Activated CD8-positive, alpha-beta memory T cell treated with anti-CD3 and anti-CD28 coated beads for 48 hours (primary cell): ENCODE results near the gene MEGF11.

Experiments used
- DNase-seq, 3 experiments: peaks; one replicate each; pipeline ENCODE4 v3.0.0-alpha.2; 2020; ENCODE audit warnings: low read depth in 2 of 3, low spot score in 2 of 3

Gene MEGF11

DNA sequence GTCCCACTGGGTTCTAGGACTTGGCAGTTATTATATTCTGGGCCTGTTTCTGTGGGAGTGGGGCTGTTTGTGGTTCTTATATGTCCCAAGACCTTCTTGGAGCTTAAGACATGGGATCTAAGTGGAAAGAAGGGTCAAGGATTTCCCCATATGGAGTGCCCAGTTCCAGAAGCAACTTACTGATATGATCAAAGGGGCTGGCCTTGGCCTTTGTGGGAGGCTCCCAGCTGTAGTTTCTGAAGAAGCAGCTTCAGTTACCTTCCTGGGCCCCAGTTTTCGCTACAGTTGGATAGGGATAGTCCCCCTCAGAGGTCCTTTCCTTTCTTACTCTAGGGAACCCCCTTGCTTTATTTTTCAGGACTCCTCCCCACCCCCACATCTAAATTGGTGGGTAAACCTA is 328.2 kb downstream of the MEGF11 start:
- no peak for DNase-seq

DNA sequence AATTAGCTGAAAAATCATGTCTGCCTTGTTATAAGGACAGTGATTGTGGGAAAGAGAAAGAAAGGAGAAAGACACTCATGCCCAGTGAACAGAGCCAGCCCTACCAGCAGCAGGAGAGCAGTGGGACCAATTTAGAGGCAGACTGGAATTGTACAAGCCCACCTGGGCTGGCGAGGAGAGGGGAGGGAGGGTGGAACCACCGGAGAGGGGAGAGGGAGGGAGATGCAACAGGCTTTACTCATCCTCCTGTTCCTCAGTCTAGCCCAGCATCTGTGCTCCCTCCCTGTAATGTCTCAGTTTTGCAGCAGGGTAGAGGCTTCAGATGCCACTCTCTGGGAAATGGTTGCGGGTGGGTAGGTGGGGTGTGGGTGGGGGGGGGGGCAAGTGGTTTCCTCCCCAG is 329.5 kb downstream of the MEGF11 start:
- no peak for DNase-seq

DNA sequence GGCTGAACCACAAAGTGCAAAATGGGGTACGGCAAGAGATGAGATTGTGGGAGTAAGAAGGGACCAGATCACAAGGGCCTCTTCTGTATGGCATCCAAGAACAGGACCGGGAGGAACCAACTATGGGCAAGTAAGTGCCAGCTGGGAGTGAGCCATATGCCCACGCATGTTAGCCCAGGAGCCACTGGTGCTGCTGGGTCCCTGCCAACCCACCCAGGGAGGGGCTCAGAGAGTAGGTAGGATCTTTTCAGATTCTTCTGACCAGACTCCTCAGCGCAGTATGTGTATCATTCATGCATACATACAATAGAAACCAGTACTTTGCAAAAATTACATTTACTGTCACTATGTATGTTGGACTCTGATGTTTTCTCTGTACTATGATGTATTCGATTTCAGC is 330.3 kb downstream of the MEGF11 start:
- no peak for DNase-seq

DNA sequence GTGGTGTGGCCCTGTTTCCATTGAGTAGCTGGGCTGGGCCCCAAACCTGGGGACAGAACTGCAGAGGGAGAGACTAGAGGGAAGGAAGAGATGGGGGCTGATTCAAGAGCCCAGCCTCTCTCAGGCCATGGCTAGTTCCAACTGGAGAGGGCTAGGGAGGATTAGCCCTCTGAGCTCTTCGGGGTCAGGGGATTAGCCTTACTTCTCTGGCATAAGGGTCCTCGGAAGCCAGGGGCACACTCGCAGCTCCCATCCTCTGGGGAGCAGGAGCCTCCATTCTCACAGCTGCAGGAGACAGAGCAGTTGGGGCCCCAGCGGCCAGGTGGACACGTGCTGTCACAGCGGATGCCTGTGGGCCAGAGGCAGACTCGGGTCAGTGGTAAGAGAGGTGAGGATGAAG is 330.9 kb downstream of the MEGF11 start:
- no peak for DNase-seq

DNA sequence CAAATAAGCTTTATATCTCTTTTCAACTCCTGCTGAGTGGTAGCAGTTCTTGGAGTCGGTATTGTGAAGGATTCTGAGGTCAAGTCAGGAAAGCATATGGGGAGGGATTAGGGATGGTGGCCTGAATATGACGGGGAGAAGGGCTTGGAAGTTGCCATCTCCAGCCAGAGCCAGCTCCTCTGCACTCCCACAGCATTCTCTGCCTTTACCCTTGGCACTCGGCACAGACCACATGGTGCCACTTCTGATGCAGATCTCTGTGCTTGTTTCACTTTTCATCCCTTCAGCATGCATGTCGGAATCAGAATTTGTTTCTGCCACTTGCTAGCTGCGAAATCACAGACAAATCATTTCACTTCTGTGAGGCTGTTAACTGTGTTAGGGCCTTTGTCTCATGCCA is 331.8 kb downstream of the MEGF11 start:
- DNase-seq: no peak

DNA sequence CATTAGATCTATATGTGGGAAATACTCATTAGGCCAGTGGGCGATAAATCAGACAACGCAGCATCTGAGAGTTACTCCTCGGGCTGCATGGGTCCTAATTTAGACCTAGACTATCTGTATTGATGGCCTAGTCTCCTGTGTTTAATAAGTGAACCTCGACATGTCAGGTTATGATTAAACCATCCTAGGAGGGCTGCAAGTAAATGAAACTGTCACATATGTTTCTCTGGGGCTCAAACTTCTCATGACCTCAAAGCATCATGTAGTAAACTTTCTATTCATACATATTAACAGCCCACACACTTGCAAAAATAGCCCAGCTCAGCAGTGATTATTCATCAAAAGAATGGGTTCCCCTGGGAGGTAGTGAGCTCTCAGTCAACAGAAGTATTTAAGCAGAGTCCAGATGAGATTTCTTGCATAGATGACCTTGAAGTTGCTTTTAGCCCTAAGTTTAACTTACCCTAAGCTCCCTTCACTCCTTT is 332.7 kb downstream of the MEGF11 start:
- DNase-seq: no peak

DNA sequence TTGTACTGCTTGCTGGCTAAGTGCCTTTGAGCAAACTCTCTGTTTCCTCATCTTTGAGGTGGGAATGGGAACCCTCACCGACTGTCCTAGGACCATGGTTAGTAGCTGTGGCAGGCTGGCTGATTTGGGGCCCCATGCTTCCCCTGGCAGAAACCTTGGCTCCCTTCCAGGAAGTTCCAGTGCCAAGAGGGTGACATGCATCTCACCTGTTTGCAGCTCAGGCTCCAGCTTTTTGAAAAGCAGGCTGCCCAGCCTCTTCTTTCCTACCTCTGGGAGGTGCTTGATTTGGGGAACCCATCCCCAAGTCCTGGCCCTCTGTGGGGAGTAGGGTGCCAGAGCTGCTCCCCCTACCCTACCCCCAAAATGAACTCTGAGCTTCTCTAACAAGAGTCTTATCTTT is 333.4 kb downstream of the MEGF11 start:
- DNase-seq: no peak

DNA sequence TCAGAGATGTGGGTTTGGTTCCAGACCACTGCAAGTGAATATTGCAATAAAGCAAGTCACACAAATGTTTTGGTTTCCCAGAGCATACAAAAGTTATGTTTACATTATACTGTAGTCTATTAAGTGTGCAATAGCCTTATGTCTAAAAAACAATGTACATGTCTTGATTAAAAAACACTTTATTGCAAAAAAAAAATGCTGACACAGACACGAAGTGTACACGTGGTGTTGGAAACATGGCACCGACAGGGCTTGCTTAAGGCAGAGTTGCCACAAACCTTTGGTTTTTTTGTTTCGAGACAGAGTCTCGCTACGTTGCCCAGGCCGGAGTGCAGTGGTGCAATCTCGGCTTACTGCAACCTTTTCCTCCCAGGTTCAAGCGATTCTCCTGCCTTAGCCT is 334.2 kb downstream of the MEGF11 start:
- DNase-seq: no peak

DNA sequence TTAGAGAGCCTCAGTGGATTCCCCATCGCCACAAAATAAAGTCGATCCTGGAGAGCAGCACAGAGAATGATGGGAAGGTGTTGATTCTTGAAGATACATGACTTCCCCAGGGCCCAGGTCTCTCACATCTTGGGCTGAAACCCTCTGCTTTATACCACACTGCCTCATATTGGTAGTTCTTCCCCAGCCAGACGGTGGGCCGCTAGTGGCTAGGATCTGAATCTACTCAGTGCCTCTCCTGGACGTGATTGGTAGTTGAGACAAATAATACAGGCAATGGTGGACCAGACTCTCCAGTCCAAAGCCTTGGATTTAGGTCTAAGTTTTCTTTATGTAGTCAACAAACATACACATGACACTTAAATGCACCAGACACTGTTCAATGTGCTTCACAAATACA is 334.6 kb downstream of the MEGF11 start:
- DNase-seq: no peak

DNA sequence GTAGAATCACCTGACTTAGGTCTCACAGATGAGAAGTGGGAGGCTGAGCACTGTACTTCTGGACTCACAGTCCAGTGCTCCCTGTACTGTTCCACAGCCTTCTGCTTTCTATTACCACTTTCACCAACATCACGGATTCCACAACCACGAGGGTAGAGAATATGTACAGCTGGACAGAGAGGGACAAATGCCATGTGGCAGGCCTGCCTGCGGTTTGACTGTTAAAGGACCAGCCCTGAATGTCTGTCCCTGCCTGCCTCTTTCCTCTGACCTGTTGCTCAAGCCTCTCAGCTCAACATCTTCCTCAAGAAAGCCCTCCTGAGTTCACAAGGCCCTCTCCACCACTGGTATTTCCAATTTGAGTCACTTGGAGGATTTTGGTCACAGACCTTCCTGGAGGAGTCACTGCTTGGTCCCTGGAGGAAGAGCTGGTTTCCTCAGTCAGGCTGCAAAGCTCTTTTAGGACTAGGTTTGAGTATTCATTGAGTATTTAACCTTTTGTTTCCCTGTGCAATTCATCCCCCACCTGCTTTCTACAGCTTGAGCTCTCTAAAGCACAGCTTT is 335.1 kb downstream of the MEGF11 start:
- no peak for DNase-seq

DNA sequence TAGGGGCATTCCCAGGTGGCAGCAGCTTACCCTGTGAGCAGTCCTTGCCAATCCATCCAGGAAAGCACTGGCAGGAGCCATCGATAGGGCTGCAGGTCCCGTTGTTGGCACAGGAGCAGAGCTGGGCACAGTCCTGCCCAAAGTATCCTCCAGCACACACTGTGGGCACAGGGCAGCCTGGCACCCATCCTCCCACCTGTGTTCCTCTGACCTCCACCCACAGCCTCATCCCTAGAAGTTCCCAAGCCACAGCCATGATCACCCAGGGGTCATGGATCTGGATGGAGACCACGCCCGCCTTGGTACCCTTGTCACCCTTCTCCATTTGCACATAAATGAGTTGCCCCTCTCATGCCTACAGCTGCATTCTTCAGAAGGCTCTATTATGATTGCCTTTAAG is 335.6 kb downstream of the MEGF11 start:
- no peak for DNase-seq

DNA sequence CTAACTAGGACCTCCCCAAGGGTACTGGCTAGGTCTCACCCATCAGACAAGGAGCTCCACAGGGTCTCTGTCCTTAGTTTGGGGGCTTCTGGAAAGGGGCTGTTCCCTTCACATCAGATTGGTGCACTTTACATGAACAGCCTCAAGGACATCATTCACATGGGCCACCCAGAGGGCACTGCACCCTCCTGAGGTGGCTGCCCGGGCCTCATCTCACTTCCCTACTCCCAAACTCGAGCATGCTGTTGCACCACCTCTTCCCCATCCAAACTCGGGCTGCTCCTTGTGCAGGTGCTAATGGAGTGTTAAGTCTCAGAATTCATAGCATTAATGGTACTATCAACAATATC is 336.2 kb downstream of the MEGF11 start:
- DNase-seq: no peak

DNA sequence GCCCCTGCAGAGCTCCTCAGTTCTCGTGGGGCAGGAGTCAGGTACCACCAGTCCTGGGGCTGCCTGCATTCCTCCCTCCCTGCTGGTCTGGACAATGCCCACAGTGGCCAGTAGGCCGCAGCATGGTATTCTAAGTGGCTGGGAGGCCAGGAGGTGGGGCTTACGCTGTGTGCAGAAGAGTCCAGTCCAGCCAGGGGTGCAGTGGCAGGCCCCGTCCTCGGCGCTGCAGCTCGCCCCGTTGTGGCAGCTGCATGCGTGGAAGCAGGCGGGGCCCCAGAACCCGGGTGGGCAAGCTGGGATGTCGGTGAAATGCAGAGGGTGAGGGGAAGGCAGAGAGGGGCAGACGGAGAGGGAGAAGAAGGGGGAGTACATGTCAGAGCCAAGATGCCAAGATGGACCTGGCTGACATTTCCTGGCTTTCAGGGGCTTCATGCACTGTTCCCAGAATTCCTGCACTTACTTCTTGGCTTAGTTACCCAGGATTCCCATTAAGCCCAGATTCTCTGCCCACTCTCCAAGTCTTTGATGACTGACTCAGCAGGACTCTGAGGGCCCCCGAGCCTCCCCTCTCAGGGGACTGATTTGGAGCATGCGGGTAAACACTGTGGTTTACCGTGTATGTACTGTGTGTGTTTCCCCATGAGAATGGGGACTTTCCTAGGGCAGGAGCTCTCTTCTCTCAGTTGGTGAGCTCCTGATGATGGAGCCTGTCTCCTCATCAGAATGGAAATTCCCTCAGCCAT is 336.7 kb downstream of the MEGF11 start:
- DNase-seq: peak in 2 of 3 experiments; percentile 10 to 29

DNA sequence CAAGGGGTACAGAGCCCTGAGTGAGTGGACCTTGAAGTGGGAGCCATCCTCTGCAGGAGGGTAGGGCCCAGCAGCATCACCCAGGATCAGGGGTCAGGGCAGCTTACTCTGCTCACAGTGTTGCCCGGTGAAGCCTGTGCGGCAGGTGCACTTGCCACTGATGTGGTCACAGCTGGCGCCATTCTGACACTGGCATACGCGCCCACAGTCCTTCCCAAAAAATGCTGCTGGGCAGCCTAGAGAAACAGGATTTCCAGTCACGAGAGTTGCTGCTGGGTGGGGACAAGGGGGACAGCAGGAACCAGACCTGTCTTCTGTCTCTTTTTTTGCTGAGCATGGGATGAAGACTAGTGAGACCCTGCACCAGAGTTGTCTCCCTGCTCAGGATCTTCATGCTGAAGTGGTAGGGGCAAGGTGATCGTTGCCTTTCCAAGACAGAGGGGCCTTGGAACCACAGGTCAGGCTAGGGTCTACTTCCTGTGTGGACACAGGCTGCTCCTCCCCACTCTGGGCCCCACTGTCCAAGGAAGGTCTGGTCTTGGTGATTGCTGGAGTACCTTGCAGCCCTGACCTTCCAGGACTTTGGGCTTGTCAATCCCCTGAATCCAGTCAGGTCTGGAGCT is 337.4 kb downstream of the MEGF11 start:
- DNase-seq: no peak

DNA sequence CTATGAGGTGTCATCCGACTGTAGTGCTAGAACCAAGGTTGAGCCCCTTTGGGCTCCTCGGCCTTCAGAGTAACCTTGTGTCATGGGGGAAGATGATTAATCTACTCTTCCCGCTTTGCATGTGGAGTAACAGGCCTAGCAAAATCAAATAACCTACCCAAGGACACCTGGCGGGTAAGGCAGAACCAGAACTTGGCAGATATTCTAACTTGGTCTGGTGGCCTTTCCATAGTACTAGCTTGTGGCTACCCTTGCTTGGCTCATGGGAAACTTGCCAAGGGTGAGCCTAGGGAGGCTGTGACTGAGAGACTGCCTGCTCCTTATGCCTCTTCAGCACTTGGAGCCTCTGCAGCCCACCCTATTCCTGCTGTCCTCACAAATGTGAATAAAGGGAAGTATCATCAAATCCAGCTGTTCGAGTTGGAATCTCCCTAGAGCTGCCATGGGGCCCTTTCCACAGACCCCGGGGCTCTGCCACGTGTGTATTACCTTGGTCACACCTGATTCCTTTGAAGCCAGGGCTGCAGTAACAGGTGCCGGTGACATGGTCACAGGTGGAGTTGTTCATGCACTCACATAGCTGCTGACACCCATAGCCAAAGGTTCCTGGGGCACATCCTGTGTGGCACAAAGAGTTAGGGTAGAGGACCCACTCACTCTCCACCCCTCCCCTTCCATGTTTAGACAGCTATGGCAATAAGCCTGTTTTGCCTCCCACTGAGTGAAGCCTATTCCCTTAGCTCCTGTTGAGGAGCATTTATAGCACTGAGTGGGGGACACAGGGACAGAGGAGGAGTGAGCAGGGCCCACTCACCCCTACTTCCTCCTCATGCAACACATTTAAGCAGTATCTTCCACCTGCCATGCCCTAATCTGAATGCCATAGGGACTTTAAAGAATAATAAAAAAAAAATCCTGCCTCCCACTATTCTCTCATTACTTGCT is 338.3 kb downstream of the MEGF11 start:
- DNase-seq: no peak

DNA sequence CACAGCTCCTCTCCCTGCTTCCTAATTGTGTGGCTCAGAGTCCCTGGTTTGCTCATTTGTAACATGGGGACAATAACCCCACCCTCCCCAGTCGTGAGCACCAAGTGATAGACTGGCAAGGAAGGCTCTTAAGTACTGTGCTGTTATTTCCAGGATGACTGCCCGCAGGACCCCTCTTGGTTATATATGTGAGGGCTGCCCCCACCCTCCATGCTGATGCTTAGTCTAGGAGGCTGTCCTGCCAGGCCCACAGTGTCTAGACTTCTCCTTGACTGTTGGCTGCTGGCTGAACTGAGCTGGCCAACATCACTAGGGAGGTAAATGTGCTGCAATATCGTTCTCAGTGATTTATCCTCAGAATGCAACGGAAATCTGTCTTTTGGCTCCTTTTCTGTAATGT is 339.2 kb downstream of the MEGF11 start:
- no peak for DNase-seq

DNA sequence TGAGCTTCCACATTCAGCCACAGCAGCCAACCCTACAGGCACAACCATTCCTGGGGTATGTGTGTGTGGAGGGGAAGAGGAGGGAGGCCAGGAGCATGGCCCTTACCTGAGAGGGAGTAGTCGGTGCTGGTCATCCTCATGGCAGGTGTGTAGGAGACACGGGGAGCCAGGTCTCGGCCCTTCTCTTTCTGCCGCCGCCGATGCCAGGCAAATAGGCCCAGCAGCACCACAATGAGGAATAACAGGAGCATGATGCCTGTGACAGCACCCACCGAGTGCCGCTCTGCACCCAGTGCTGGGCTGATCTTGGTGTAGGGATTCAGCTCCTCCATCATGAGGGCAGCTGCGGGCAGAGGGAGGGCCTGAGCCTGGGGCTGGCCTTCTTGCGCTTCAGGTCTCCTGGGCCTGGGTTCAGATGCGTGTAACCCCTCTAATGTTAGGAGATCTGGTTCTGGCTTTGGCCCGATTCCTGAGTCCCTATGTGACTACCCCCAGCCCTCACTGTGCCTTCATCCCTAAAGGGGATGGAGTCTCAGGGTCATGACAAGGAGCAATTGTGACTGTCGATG is 339.8 kb downstream of the MEGF11 start:
- no peak for DNase-seq

DNA sequence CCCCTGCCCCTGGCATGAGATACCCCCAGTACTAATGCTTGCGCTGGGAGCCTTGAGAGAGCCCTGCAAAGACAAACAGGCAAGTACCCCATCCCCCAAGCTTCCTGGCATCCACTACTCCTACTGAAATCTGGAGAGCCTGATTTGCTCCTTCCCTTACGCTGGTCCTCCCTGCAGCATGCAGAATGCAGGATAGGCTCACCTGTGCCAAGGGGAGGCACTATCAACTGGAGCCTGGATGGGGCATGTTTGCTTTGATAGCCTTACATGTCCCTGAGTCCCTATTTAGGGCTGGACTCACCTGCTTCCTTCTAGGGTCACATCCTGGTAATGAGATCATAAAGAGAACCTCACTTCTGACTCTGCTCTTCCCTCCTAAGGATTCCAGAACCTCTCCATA is 341.3 kb downstream of the MEGF11 start:
- DNase-seq: no peak

DNA sequence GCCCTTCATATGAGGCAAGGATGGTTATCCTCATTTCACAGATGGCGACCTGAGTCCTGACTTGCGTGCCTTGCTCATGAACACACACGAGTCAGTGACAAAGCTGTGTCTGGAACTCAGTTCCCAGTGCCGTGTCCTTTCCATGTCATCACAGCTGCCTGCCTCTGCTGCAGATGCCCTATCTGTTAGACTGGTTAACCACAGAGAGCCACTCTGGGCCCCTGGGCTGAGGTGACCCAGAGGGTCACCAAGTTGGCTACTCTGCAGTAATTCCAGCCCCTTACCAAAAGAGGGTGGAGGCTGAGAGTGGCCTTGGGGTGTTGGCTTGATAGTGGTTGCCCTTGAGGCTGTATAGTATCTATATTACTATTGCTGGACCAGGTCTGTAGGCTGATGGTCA is 343.2 kb downstream of the MEGF11 start:
- DNase-seq: no peak

DNA sequence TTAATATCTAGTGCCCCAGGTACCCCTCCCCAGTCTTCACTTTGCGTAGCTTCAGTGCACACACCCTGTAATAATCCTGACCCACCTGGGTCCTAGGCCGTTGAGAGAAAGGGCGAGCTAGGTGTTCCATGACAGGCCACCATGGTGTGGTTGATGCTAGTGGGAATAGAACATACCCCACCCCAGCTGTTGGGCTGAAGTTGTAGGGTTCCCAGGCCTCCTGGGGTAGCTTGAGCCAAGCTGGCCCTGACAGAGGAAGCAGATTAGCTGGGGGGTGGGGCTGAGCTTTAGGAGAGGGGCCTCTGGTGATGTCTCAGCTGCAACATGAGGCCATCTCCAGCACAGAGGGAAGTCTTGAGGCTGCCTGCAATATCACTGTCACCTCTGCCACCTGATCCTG is 343.7 kb downstream of the MEGF11 start:
- DNase-seq: no peak

DNA sequence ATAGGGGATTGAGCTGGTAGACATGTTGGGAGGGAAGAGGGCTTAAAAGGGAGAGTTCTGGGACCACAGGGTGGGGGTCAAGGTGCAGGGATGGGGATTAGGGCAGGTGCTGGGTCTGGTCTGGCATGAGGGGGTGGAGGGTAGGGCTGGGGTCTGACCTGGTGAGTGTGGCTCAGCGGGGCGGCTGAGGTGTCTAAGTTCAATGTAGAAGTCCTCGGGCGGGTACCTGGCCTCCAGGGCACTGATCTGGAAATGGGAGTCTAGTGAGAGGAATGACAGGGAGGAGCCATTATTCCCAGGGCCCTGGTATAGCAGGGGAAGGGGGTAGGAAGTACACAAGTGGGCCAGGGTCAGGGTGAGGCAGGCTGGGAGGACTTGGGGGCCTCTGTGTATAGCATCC is 344.7 kb downstream of the MEGF11 start:
- DNase-seq: no peak
